HepG2 (cell line): ENCODE data around the gene TBC1D24. TPM values are rescaled to one million over a fixed set of nuclear protein-coding genes. Genes with fewer than 3 reads are reported as not detected.
A peak's percentile ranks its signal among the peaks of the same experiment; 100 is the strongest.

Experiments used
- ARID5B ChIP-seq: IDR thresholded peaks from 2 replicates; pipeline ENCODE4 v1.4.0; 2020; ENCODE audit warnings: mild to moderate bottlenecking, missing genetic modification reagents
- ELF4 ChIP-seq: sonication (generic); formaldehyde crosslinking; IDR thresholded peaks from 2 replicates; pipeline ENCODE4 v1.5.0; 2020; ENCODE audit warnings: missing genetic modification reagents, mild to moderate bottlenecking, moderate library complexity, borderline replicate concordance
- GMEB2 ChIP-seq: IDR thresholded peaks from 2 replicates; pipeline ENCODE4 v1.6.1; 2016; ENCODE audit warnings: missing biosample characterization, missing genetic modification reagents, low read depth
- HIVEP1 ChIP-seq: sonication (generic); formaldehyde crosslinking; IDR thresholded peaks from 2 replicates; pipeline ENCODE4 v1.4.0; 2020; ENCODE audit warnings: mild to moderate bottlenecking, missing genetic modification reagents
- IKZF5 ChIP-seq: IDR thresholded peaks from 2 replicates; pipeline ENCODE4 v1.6.1; 2018; ENCODE audit warnings: missing genetic modification reagents, mild to moderate bottlenecking, missing compliant biosample characterization
- KDM5A ChIP-seq: fragments of 200-600 bp; sonication (generic); IDR thresholded peaks from 2 replicates; pipeline ENCODE4 v1.7.0; 2018; ENCODE audit warnings: antibody characterized with exemption, mild to moderate bottlenecking, low read length, borderline replicate concordance
- KMT2A ChIP-seq: sonication (generic); formaldehyde crosslinking; IDR thresholded peaks from 2 replicates; pipeline ENCODE4 v1.4.0; 2020; ENCODE audit warnings: missing genetic modification reagents
- MEIS1 ChIP-seq: sonication (generic); formaldehyde crosslinking; IDR thresholded peaks from 2 replicates; pipeline ENCODE4 v1.9.0; 2021; ENCODE audit warnings: mild to moderate bottlenecking, missing genetic modification reagents, moderate library complexity, borderline replicate concordance
- PREB ChIP-seq: sonication (generic); formaldehyde crosslinking; IDR thresholded peaks from 2 replicates; pipeline ENCODE4 v1.4.0; 2020; ENCODE audit warnings: missing genetic modification reagents
- PRPF4 ChIP-seq: fragments of 200-400 bp; formaldehyde crosslinking; IDR thresholded peaks from 2 replicates; pipeline ENCODE4 v1.6.1; 2016; ENCODE audit warnings: low read length, low read depth; ENCODE audit not compliant: poor library complexity, severe bottlenecking
- SKIL ChIP-seq: sonication (generic); formaldehyde crosslinking; IDR thresholded peaks from 2 replicates; pipeline ENCODE4 v1.8.0; 2022; ENCODE audit warnings: missing genetic modification reagents, mild to moderate bottlenecking, moderate library complexity, borderline replicate concordance
- TOPORS ChIP-seq: sonication (generic); formaldehyde crosslinking; IDR thresholded peaks from 2 replicates; pipeline ENCODE4 v1.8.0; 2023; ENCODE audit warnings: mild to moderate bottlenecking, missing genetic modification reagents
- ZIK1 ChIP-seq: sonication (generic); formaldehyde crosslinking; IDR thresholded peaks from 2 replicates; pipeline ENCODE4 v1.5.0; 2020; ENCODE audit warnings: mild to moderate bottlenecking, low read depth, missing genetic modification reagents, borderline replicate concordance
- ZMYM3 ChIP-seq: sonication (generic); formaldehyde crosslinking; IDR thresholded peaks from 2 replicates; pipeline ENCODE4 v1.5.1; 2020; ENCODE audit warnings: mild to moderate bottlenecking, missing genetic modification reagents
- ZNF24 ChIP-seq: fragments of 450-650 bp; IDR thresholded peaks from 2 replicates; pipeline ENCODE4 v1.6.1; 2017; ENCODE audit warnings: antibody characterized with exemption, mild to moderate bottlenecking
- ZNF891 ChIP-seq: sonication (generic); formaldehyde crosslinking; IDR thresholded peaks from 2 replicates; pipeline ENCODE4 v1.5.0; 2020; ENCODE audit warnings: mild to moderate bottlenecking, missing genetic modification reagents
- polyA plus RNA-seq, 8 experiments: library from polyadenylated mRNA; depleted of rRNA in 3 of 8; stranded (reverse) in 7 of 8; unstranded in 1 of 8; fragments of >200 nt; fragmentation: Illumina TruSeq in 4 of 8; extraction: Trizol in 4 of 8; gene quantifications; 2 replicates each; pipeline versions ENCODE4 v1.2.1 to v1.2.3, GENCODE V29; 2011 to 2016; ENCODE audit warnings: low read depth in 4 of 8, missing spikeins in 1 of 8, mixed read lengths in 1 of 8; ENCODE audit not compliant: insufficient read depth in 1 of 8
- total RNA-seq, 5 experiments: library from RNA; depleted of rRNA; stranded (reverse); fragments of >200 nt; fragmentation: Illumina TruSeq; extraction: Trizol; gene quantifications; 2 replicates each; pipeline ENCODE4 v1.2.3, GENCODE V29; 2016; ENCODE audit warnings: low read depth in 1 of 5

The TBC1D24 gene
- total and polyA plus RNA-seq, 2 of the 13 experiments (the other 11 are each of a cell fraction or from before 2014, with no cell fraction given), result 7.7 to 13.7 TPM

GRCh38 chr16:2471653-2472487 lies 3.1 kb upstream of the TBC1D24 start (continued):
- 0 out of 2 replicates have a peak, but pooled peaks have one; percentile 20 for TF ChIP-seq ARID5B (CRISPR knock-in tag)
- TF ChIP-seq ZMYM3, result 0 out of 2 replicates have a peak, but pooled peaks have one; percentile 16
- TF ChIP-seq GMEB2 (CRISPR knock-in tag), result no peak
- peak; percentile 50; the same call in 1 of the 2 replicates for TF ChIP-seq SKIL (CRISPR knock-in tag)
- TF ChIP-seq PRPF4, result no peak
- no peak for TF ChIP-seq ELF4 (CRISPR knock-in tag)
- TF ChIP-seq MEIS1, result no peak
- 0 out of 2 replicates have a peak, but pooled peaks have one; percentile 69 for TF ChIP-seq ZNF891 (CRISPR knock-in tag)
- TF ChIP-seq KMT2A (CRISPR knock-in tag), result no peak
- TF ChIP-seq PREB (CRISPR knock-in tag), result 0 out of 2 replicates have a peak, but pooled peaks have one; percentile 3
- no peak for TF ChIP-seq KDM5A
- peak; percentile 28; the same call in 1 of the 2 replicates for TF ChIP-seq ZIK1 (CRISPR knock-in tag)
- TF ChIP-seq IKZF5 (CRISPR knock-in tag), result 0 out of 2 replicates have a peak, but pooled peaks have one; percentile 18
- no peak for TF ChIP-seq ZNF24
- no peak for TF ChIP-seq HIVEP1
- no peak for TF ChIP-seq TOPORS (CRISPR knock-in tag)
